NT2/D1 (cell line): Measurements from ENCODE around the gene UNC93B1.
"Not testable (repeated sequence)": the region's sequence is repeated elsewhere in the genome, so short reads cannot be mapped to it uniquely, and the experiment has no call there.

Experiments used
- YY1 ChIP-seq: IDR thresholded peaks from 2 replicates; pipeline ENCODE4 v1.6.1; 2011; ENCODE audit not compliant: insufficient read length, insufficient read depth
- ZNF274 ChIP-seq: IDR thresholded peaks from 2 replicates; pipeline ENCODE4 v1.6.1; 2011; ENCODE audit warnings: mild to moderate bottlenecking, low read depth, low read length

DNA sequence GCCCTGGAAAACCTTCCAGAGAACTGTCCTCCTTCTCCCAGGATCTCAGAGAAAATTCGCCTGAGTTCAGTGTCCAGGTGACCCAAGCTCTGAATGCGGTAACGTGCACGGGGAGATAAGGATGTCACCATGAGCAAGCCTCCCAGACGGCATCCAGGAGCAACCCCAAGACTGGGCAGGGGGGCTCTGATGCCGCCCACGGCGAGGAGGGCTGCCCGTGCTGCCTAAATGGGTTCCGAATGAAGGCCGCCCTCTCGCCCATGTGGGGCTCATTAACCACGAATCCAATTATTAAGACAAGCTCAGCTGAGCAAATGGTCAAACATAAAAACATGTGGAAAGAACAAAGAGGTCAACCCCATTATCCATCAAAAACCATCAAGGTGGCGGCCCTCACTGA lies 49.6 kb downstream of the UNC93B1 start:
- TF ChIP-seq ZNF274, YY1: not testable (repeated sequence)
